Activated T-helper 17 cell treated with anti-CD3 and anti-CD28 coated beads, Interleukin-2, amount 50 U/mL, for 72 hours (primary cell): ENCODE measurements around the gene LRRC27. TPM values are rescaled to one million over a fixed set of nuclear protein-coding genes. Genes with fewer than 3 reads are reported as not detected.
"Not testable (repeated sequence)": the region's sequence is repeated elsewhere in the genome, so short reads cannot be mapped to it uniquely, and the experiment has no call there.

ENCODE experiments used
- ATAC-seq: fragments of 150-1000 bp; cut with Tn5 transposase; replicated peaks from 2 replicates; pipeline ENCODE4 v1.10.0; 2021; ENCODE audit warnings: mild to moderate bottlenecking, moderate library complexity
- H3K27ac Mint-ChIP-seq: one replicate; pipeline ENCODE4 v1.8.0; 2022; ENCODE audit warnings: mixed read lengths
- H3K27me3 Mint-ChIP-seq: one replicate; pipeline ENCODE4 v1.8.0; 2022; ENCODE audit warnings: mixed read lengths
- H3K36me3 Mint-ChIP-seq: one replicate; pipeline ENCODE4 v1.8.0; 2022; ENCODE audit warnings: low read depth, mild to moderate bottlenecking, mixed read lengths
- H3K4me1 Mint-ChIP-seq: one replicate; pipeline ENCODE4 v1.8.0; 2022; ENCODE audit warnings: mixed read lengths
- H3K4me3 Mint-ChIP-seq: one replicate; pipeline ENCODE4 v1.8.0; 2022; ENCODE audit warnings: mild to moderate bottlenecking, mixed read lengths
- H3K9me3 Mint-ChIP-seq: one replicate; pipeline ENCODE4 v1.8.0; 2022; ENCODE audit warnings: mixed read lengths
- total RNA-seq, 2 donors: library from RNA; stranded (reverse); gene quantifications; one replicate each; pipeline ENCODE4 v1.2.3, GENCODE V29; 2022

The LRRC27 gene
- total RNA-seq, 2 donors from 2014 or later = 4.5 to 6.3 TPM

DNA sequence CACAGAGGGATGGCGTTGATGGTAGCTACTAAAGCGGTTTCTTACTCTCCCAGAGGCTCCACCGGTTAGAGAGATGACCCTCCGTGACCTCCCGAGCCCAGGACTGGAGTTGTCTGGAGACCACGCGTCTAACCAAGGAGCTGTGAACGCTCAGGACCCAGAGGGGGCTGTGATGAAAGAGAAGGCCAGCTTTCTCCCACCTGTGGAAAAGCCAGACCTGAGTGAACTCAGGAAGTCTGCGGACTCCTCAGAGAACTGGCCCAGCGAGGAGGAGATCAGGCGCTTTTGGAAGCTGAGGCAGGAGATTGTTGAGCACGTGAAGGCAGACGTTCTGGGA lies 15.9 kb downstream of the LRRC27 start:
- no peaks in the 10 kb centered on the region for H3K27me3 Mint-ChIP-seq
- peaks cover 5% of the 10 kb centered on the region for H3K36me3 Mint-ChIP-seq
- H3K4me3 Mint-ChIP-seq = no peak overlapping the region
- no peak for ATAC-seq
- H3K9me3 Mint-ChIP-seq = no peaks in the 10 kb centered on the region
- H3K27ac Mint-ChIP-seq = no peak overlapping the region
- peaks cover 4% of the 10 kb centered on the region for H3K4me1 Mint-ChIP-seq

DNA sequence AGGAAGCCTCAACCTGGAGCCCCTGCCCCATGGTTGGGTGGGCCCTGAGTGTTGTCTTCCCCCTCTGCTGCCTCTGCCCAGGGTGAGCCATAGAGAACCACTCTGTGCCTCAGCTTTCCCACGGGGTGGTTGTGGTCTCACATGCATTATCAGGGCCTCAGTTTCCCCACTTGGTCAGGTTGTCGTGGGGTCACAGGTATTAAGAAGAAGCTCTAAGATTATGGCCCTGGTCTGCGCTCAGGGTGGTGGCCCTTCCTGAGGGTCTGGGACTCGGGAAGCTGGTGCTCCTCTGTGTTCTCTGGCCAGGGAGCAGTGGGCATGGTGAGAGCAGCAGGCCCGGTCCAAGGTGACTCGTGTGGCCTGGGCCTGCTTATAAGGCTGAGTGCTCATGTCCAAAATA lies 17.8 kb downstream of the LRRC27 start:
- no peak for ATAC-seq
- no peaks in the 10 kb centered on the region for H3K9me3 Mint-ChIP-seq
- no peaks in the 10 kb centered on the region for H3K27me3 Mint-ChIP-seq
- H3K27ac Mint-ChIP-seq = no peak overlapping the region
- peaks cover 5% of the 10 kb centered on the region for H3K36me3 Mint-ChIP-seq
- H3K4me3 Mint-ChIP-seq = no peak overlapping the region
- peaks cover 4% of the 10 kb centered on the region for H3K4me1 Mint-ChIP-seq

DNA sequence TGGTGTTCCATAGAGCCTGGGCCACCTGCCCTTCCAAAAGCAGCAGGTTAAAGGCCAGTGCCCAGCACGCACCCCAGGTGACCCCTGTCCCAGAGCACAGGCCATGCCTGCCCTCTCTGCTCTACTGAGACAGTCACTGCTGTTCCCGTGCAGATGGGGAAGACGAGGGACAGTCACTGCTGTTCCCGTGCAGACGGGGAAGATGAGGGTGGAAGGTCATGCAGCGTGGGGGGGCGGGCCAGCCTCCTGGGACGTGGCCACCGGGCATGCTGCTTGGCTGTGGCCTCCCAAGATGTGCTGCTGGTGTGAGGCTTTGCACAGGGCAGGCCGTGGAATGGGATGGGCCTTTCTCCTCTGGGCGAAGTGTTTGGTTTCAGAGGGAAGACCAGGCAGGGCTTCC lies 18.4 kb downstream of the LRRC27 start:
- no peak overlapping the region for H3K4me3 Mint-ChIP-seq
- ATAC-seq = no peak

DNA sequence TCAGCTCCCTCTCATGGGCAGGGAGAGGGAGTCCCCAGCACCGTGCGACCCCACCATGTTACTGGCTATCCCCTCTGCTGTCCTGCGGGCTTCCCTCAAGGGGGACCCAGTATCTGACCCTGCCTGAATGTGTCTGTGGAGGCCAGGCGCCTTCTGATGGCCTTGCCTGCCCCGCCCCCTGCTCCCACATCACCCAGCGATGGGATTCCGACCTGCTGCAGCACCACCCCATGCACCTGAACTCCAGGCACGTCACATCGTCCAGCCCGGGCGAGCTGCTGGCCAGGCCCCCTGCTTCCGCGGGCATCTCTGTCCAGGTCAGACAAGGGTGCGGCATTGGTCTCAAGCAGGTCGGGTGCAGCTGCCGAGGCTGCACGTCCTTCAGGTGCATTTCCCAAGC lies 19.0 kb downstream of the LRRC27 start:
- Mint-ChIP-seq H3K36me3 (no peaks in the 10 kb centered on the region), H3K4me3 (no peak overlapping the region), H3K4me1 (peaks cover 4% of the 10 kb centered on the region), H3K9me3 (no peaks in the 10 kb centered on the region), H3K27ac (no peak overlapping the region), H3K27me3 (no peaks in the 10 kb centered on the region)
- no peak for ATAC-seq

More for the DNA sequence above, 18.4 kb downstream of the LRRC27 start:
- H3K9me3 Mint-ChIP-seq = no peaks in the 10 kb centered on the region
- peaks cover 2% of the 10 kb centered on the region for H3K36me3 Mint-ChIP-seq
- no peak overlapping the region for H3K27ac Mint-ChIP-seq
- peaks cover 4% of the 10 kb centered on the region for H3K4me1 Mint-ChIP-seq
- no peaks in the 10 kb centered on the region for H3K27me3 Mint-ChIP-seq

DNA sequence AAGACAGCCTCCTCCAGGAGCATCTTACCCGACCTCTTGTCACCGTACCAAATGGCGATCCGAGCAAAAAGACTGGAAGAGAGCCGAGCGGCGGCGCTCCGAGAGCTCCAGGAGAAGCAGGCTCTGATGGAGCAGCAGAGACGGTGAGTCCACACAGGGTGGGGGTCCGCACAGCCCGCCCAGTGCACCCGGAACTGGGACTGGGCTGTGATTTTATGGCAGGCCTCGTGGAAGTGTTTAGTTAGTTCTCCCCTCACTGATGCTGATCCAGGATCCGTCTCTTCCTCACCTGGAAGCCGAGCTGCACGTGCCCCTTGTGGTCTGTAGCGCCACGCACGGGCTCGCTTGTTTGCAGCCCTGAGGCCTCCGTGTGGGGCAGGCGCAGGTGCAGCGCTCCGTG lies 19.6 kb downstream of the LRRC27 start:
- Mint-ChIP-seq H3K9me3 (no peaks in the 10 kb centered on the region), H3K27me3 (no peaks in the 10 kb centered on the region), H3K36me3 (no peaks in the 10 kb centered on the region), H3K4me1 (peaks cover 4% of the 10 kb centered on the region), H3K4me3 (no peak overlapping the region), H3K27ac (no peak overlapping the region)
- ATAC-seq = no peak

DNA sequence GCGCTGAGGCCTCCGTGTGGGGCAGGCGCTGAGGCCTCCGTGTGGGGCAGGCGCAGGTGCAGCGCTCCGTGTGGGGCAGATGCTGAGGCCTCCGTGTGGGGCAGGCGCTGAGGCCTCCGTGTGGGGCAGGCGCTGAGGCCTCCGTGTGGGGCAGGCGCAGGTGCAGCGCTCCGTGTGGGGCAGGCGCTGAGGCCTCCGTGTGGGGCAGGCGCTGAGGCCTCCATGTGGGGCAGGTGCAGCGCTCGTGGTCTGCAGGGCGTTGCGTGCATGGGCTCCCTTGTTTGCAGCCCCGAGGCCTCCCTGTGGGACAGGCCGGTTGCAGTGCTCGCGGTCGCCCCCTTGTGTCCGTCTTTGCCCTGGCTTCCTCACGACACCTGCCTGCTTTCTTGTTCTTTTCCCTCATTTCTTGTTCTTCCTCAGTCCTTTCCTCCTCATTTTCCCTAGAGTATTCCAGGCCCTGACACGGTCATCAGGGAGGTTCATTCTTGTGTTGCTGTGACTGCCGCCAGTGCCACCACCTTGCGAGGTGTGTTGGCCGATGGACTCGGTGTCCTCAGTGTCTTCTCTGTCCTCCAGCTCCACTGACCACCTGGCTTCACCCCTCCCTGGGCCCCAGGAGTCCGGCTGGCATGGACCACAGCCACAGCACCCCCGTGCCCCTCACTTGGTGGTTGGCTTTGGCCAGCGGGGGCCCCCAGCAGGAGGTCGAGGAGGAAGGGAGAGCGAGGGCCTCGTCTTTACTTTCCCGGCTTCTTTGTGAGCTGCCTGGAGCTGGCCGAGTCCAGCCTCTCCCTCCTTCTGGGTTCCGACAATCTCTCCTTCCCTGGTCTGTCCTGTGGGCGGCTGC lies 20.7 kb downstream of the LRRC27 start:
- not testable (repeated sequence) for H3K36me3 Mint-ChIP-seq, H3K27ac Mint-ChIP-seq, H3K9me3 Mint-ChIP-seq, H3K4me3 Mint-ChIP-seq, H3K27me3 Mint-ChIP-seq, H3K4me1 Mint-ChIP-seq
- peak; percentile 74 for ATAC-seq

DNA sequence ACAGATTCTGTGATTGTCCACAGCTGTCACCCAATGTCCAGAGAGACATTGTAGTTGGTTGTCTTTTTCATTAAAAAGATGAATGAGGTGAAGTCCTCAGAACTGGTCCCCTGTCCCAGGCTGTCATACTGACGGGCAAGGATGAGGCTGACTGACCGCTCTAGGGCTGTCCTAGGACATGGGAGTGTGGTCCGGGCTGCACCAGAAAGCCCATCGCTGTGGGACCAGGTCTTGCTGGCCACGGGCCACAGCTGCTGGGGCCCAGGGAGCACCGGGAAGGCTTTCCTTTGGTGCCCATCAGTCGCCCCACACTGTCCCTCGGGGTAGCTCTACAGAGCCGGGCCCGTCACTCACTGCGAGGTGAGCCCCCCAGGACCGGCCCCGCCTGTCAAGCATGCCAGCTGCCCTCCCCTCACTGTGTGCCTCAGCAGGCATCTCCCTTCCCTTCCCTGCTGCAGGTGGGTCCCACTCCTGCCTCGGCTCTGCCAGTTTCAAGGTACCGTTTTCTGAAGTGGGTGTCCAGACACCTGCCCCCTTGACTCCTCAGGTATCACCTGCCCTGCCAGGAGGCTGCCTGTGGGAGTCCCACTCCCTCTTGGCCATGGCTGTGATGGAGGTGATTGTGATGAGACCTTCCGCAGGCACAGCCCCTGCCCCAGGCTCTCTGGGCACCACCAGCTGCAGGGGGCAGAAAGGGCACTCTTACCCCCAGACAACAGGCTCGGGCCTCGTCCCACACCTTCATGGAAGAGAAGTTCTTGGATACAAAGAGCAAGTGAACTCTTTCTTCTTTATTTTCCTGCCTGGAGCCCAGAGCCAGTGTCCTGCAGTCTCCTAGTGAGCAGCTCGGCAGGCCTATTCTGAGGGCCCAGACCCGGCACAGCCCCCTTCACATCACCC lies 21.7 kb downstream of the LRRC27 start:
- Mint-ChIP-seq H3K27ac (no peak overlapping the region), H3K4me3 (no peak overlapping the region), H3K9me3 (no peaks in the 10 kb centered on the region), H3K36me3 (no peaks in the 10 kb centered on the region), H3K4me1 (peaks cover 4% of the 10 kb centered on the region), H3K27me3 (no peaks in the 10 kb centered on the region)
- no peak for ATAC-seq

DNA sequence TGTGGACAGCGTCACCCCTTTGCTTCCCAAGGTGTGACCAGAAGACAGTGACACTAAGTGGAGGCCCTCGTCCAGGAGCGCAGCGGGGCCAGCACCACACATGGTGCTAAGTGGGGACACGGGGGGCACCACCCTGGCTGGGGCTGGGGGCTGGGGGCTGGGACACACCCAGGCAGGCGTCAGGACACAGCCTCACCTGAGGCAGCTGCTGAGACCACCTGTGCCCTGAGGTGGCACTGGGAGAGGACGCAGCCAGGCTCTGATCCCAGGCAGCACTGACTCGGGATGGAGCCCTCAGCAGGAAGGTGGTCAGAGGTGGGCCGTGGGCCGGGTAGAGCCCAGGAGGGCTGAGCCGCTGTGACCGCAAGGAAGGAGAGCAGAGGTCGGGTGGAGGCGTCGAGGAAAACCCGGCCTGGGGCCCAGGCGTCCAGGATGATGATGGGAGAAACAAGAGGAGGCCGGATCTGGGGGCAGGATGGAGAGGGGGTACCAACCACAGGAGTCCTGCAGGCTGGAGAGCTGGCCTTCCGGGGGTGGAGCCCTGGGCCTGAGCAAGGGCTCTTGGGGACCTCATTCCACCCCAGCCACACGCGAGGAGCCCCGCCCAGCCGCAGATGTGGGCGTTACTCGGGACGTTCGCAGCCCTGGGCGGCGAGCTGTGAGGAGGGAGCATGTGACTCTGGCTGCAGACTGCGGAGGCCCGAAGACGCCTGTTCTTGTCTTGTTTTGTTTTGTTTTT lies 22.5 kb downstream of the LRRC27 start:
- Mint-ChIP-seq H3K9me3 (no peaks in the 10 kb centered on the region), H3K27ac (no peak overlapping the region), H3K27me3 (no peaks in the 10 kb centered on the region), H3K4me3 (no peak overlapping the region), H3K4me1 (peaks cover 4% of the 10 kb centered on the region), H3K36me3 (no peaks in the 10 kb centered on the region)
- ATAC-seq = no peak

DNA sequence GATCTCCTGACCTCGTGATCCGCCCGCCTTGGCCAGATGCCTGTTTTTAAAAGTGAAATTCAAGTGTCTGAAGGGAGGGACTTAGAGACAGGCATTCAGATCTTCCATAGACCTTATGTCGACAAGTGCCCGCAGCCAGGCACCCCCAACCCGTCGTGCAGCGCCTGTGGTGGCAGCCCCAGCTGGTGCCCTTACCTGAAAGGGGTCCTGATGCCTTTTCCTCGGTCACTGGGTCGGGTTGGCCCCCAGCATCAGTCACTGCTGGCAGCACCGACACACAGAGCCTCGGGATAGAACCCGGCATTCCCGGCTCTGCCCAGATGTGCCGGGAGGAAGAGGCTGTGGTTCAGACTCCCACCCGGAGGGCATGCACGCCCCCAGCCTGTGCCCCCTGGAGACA lies 23.3 kb downstream of the LRRC27 start:
- H3K9me3 Mint-ChIP-seq = no peaks in the 10 kb centered on the region
- peaks cover 4% of the 10 kb centered on the region for H3K4me1 Mint-ChIP-seq
- H3K4me3 Mint-ChIP-seq = no peak overlapping the region
- H3K27me3 Mint-ChIP-seq = no peaks in the 10 kb centered on the region
- no peak for ATAC-seq
- H3K27ac Mint-ChIP-seq = no peak overlapping the region
- H3K36me3 Mint-ChIP-seq = no peaks in the 10 kb centered on the region

DNA sequence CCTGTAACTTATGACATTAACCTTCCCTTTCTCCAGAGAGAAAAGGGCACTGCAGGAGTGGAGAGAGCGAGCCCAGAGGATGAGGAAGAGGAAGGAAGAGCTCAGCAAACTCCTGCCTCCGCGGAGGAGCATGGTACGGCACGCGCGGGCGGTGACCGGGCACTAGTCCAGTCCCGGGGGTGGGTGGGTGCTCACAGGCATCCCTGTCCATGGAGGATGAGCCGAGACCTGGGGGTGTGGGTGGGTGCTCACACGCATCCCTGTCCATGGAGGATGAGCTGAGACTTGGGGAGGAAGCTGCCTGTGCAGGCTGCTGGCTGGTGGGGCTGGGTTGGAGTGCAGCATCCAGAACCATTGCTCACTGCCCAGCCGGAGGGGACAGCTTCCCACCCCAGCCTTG lies 23.8 kb downstream of the LRRC27 start:
- no peaks in the 10 kb centered on the region for H3K36me3 Mint-ChIP-seq
- no peaks in the 10 kb centered on the region for H3K27me3 Mint-ChIP-seq
- H3K4me3 Mint-ChIP-seq = no peak overlapping the region
- H3K9me3 Mint-ChIP-seq = no peaks in the 10 kb centered on the region
- H3K4me1 Mint-ChIP-seq = peaks cover 4% of the 10 kb centered on the region
- no peak overlapping the region for H3K27ac Mint-ChIP-seq
- ATAC-seq = no peak

DNA sequence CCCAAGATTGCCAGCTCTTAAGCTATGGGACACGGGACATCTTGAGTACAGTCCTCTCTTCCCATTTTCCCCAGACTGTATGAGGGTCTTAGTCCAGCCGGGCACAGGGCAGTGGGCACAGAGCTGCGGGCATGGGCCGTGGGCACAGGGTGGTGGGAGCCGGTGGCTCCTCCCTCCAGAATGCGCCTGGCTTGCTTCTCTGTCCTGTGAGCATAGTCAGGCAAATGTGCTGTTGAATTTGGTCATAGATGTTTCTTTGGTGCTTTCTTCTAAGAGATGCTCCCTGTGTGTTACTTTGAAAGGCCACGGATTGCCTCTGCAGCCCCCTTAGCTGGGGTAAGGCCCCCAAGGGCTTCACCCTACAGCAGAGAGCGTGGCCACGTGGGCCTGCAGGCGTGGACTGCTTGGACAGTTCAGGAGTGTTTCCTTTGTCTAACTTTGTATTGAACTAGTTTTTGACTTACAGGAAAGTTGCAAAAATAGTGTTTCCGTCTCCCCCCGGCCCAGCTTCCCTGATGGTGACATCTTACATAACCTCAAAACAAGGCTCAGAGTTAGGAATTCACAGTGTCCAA lies 24.7 kb downstream of the LRRC27 start:
- H3K27me3 Mint-ChIP-seq = no peaks in the 10 kb centered on the region
- ATAC-seq = no peak
- no peak overlapping the region for H3K27ac Mint-ChIP-seq
- H3K9me3 Mint-ChIP-seq = no peaks in the 10 kb centered on the region
- H3K4me3 Mint-ChIP-seq = no peak overlapping the region
- no peaks in the 10 kb centered on the region for H3K36me3 Mint-ChIP-seq
- peaks cover 4% of the 10 kb centered on the region for H3K4me1 Mint-ChIP-seq

DNA sequence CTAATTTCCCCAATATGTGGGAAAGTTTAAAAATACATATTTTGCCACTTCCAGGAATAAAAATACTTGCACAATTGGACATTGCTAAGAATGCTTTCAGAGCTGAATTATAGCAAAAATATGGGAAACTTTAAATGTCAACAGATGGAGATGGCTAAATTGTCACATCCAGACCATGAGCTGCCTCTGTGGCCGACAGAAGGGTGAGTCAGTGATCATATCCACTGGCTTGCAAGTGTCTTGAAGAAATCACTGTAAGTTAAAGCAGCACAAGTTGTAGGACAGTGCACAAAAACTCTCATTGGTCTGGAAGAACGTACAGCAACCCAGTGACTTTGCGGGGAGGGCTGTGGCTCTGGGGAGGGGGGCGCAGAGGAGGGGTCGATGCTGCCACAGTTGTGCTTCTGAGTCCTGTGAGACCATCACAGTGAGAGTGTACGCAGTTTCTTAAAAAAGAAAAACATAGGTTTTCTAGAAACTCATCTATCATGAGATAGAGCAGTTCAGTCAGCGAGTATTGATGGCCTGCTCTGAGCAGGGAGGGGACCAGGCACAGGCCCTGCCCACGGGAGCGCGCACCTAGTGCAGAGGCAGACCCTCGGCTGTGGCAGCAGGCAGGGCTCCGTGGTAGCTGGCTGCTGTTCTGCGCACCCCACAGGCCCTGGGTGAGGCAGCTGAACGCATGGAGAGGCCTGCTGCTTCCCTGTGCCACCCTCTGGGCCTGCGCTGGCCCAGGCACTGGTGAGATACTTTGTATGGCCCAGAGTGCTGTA lies 25.5 kb downstream of the LRRC27 start:
- peaks cover 4% of the 10 kb centered on the region for H3K4me1 Mint-ChIP-seq
- H3K27ac Mint-ChIP-seq = no peak overlapping the region
- no peak for ATAC-seq
- H3K27me3 Mint-ChIP-seq = no peaks in the 10 kb centered on the region
- H3K36me3 Mint-ChIP-seq = no peaks in the 10 kb centered on the region
- H3K4me3 Mint-ChIP-seq = no peak overlapping the region
- no peaks in the 10 kb centered on the region for H3K9me3 Mint-ChIP-seq

DNA sequence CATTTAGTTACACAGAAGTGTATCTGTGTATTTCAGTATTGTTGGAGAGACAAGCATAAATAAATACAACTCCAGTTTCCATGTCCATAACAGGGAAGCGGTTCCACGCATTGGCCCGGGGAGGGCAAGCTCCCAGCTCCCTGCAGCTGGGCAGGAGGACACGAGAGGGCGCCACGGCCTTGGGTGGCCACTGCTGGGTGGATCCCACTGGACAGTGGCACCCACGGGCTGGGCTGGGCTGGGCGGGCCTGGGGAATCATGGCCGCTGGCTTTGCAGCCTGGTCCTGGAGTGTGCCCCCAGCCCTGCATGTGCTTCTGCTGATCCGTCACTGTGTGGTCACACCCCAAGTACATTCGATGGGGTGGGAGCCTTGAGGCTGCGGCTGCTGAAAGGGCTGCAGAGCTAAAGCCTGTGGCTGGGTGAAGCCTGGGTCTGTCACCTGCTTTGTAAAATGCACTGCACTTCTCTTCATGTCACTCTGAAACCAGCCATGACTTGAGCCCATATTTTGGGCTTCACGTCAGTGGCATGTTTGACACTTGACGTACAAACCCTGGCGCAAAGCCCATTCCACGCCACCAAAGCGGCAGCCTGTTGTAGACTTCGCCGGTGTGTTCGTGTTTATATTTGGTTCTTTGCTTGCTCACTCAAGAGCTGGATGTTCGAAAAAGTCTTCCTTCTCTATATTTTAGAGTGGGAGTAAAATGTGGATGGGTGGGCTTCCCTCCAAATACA lies 27.5 kb downstream of the LRRC27 start:
- no peak overlapping the region for H3K4me3 Mint-ChIP-seq
- H3K4me1 Mint-ChIP-seq = peaks cover 5% of the 10 kb centered on the region
- no peak for ATAC-seq
- peaks cover 5% of the 10 kb centered on the region for H3K9me3 Mint-ChIP-seq
- H3K27ac Mint-ChIP-seq = no peak overlapping the region
- H3K36me3 Mint-ChIP-seq = peaks cover 7% of the 10 kb centered on the region
- H3K27me3 Mint-ChIP-seq = no peaks in the 10 kb centered on the region
